K562 (cell line): ENCODE measurements around the gene PSMA5.
"Not testable (repeated sequence)": the region's sequence is repeated elsewhere in the genome, so short reads cannot be mapped to it uniquely, and the experiment has no call there.

ENCODE experiments used
- HDAC6 ChIP-seq: IDR thresholded peaks from 2 replicates; pipeline ENCODE4 v1.6.1; 2012; ENCODE audit warnings: low read depth, mild to moderate bottlenecking, control low read depth, inconsistent platforms, low read length, moderate library complexity
- ZNF121 ChIP-seq: sonication (generic); formaldehyde crosslinking; conservative IDR thresholded peaks from 2 replicates; pipeline ENCODE4 v1.8.0; 2022; ENCODE audit warnings: missing genetic modification reagents

DNA sequence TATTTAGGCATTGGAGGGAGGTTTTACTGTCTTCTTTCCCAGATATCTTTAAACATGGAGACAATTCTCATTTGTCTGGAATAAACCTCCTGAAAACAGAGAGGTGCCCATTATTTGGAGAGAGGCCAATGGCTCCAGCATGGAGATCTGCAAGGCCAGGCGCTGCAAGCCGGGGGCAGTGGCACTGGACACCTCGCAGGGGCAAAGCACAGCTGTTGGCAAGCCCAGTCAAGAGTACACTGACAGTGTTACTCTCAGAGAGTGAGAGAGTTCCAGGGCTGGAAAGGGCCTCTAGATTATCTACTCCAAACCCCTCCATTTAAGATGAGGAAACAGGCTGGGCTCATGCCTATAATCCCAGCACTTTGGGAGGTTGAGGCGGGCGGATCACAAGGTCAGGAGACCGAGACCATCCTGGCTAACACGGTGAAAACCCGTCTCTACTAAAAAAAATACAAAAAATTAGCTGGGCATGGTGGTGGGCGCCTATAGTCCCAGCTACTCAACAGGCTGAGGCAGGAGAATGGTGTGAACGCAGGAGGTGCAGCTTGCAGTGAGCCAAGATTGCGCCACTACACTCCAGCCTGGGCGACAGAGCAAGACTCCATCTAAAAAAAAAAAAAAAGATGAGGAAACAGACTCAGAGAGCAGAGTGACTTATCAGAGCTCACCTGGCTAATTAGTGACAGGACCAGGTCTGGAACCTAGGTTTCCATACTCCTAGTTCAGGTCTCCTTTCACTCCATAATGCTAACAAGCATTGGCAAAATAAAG is 47.2 kb upstream of the PSMA5 start:
- TF ChIP-seq HDAC6; ZNF121 (CRISPR knock-in tag): not testable (repeated sequence)
